ENCODE results near the gene FNIP2. TPM values are rescaled to one million over a fixed set of nuclear protein-coding genes. Genes with fewer than 3 reads are reported as not detected.

FNIP2 gene
- total and polyA plus RNA-seq, 9 of the 15 experiments (the other 6 are each of a cell fraction or from before 2014, with no cell fraction given): 1.7 to 15.5 (median 8.3) TPM

- TF ChIP-seq MED1 (CRISPR knock-in tag; IDR thresholded peaks at IDR 0.05; ENCODE audit: borderline replicate concordance): no peak
- no peak for TF ChIP-seq RBM17 (IDR thresholded peaks at IDR 0.05; ENCODE audit: borderline replicate concordance, low read depth, low read length)
- no peak for TF ChIP-seq ZKSCAN8 (CRISPR knock-in tag; IDR thresholded peaks at IDR 0.05)
- no peak for TF ChIP-seq PHB (CRISPR knock-in tag; IDR thresholded peaks at IDR 0.05)
- TF ChIP-seq ZNF274 (IDR thresholded peaks at IDR 0.05; ENCODE audit: borderline replicate concordance, low read depth, low read length): no peak
- no peak for TF ChIP-seq HNRNPK (IDR thresholded peaks at IDR 0.05; ENCODE audit: low read depth, low read length, poor library complexity, severe bottlenecking)
- no peak for TF ChIP-seq CHD2 (IDR thresholded peaks at IDR 0.05; ENCODE audit: low read depth, low read length)
- no peak for TF ChIP-seq TEAD1 (CRISPR knock-in tag; IDR thresholded peaks at IDR 0.05)
- no peak for TF ChIP-seq IFI16 (CRISPR knock-in tag; IDR thresholded peaks at IDR 0.05)
- TF ChIP-seq EHMT2 (IDR thresholded peaks at IDR 0.05): no peak
- no peak for TF ChIP-seq SRSF9 (IDR thresholded peaks at IDR 0.05; ENCODE audit: borderline replicate concordance, low read depth, low read length)
- peak; percentile 82 for TF ChIP-seq ZNF592 (IDR thresholded peaks at IDR 0.05)
- no peak for TF ChIP-seq KLF10 (CRISPR knock-in tag; IDR thresholded peaks at IDR 0.05)
- peak; percentile 54; the same call in 1 of the 2 replicates for TF ChIP-seq POLR2A (conservative IDR thresholded peaks at IDR 0.05)
- TF ChIP-seq ZNF408 (CRISPR knock-in tag; IDR thresholded peaks at IDR 0.05; ENCODE audit: low read depth): no peak
- TF ChIP-seq SMARCC2 (IDR thresholded peaks at IDR 0.05; ENCODE audit: low read depth): no peak
- no peak for TF ChIP-seq HSF4 (CRISPR knock-in tag; IDR thresholded peaks at IDR 0.05; ENCODE audit: borderline replicate concordance)
- no peak for TF ChIP-seq BMI1 (IDR thresholded peaks at IDR 0.05; ENCODE audit: low read length)
- no peak for TF ChIP-seq USF1 (CRISPR knock-in tag; IDR thresholded peaks at IDR 0.05)
- TF ChIP-seq GATAD2B (IDR thresholded peaks at IDR 0.05; ENCODE audit: borderline replicate concordance): peak; percentile 89
- TF ChIP-seq DDX20 (tag; IDR thresholded peaks at IDR 0.05; ENCODE audit: low read depth): no peak
- TF ChIP-seq PHF21A (IDR thresholded peaks at IDR 0.05; ENCODE audit: borderline replicate concordance, low read depth): no peak
- no peak for TF ChIP-seq KLF13 (tag; IDR thresholded peaks at IDR 0.05; ENCODE audit: borderline replicate concordance, low read depth)
- no peak for TF ChIP-seq CGGBP1 (CRISPR knock-in tag; IDR thresholded peaks at IDR 0.05)
Observed at GRCh38 chr4:158768555-158769174, at the start of gene FNIP2 (continued).

All from K562 (cell line).